ENCODE measurements around the gene NRXN2.

The NRXN2 gene

DNA sequence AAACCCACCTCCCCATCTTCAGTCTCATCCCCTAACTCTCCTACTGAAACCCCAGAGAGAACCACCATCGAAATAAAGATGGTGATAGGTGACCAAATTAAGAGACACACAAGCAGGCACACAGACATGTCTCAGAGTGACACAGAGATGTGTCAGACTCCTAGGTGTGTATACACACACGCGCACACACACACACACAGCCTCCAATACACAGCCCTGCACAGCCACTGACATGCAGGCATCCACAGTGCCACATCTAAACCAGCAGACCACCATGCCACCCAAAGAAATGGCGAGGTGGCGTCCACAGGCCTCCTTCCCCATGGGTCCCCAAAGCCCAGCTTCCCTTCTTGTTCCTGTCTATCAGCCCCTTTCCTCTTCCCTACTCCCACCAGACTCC, 27.4 kb downstream of the NRXN2 start:
- DNase-seq: no peak

DNA sequence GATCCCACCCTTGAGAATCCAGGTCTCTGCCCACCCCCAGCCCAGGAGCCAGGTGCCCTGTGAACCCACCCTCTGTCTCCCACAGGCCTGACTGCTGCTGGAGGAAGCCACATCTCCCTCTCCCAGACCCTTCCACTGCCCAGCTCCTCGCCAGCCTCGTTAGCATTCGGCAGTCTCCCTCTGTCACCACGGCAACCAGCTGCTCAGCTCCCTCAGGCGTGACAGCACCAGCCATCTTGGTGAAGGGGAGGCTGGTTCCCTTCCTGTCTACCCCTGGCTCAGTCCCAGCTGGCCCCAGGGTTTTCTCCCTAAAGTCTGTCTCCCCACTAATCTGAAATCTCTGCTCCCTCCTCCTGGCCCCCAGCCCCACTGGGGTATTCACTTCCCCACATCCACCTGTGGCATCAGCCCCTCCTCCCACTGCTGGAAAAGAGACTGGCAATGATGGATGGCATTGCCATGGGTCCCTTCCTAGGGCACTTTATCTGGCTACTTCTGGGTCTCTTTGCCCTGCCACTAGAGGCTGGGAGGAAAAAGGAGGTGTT, 28.1 kb downstream of the NRXN2 start:
- DNase-seq: peak; percentile 84

DNA sequence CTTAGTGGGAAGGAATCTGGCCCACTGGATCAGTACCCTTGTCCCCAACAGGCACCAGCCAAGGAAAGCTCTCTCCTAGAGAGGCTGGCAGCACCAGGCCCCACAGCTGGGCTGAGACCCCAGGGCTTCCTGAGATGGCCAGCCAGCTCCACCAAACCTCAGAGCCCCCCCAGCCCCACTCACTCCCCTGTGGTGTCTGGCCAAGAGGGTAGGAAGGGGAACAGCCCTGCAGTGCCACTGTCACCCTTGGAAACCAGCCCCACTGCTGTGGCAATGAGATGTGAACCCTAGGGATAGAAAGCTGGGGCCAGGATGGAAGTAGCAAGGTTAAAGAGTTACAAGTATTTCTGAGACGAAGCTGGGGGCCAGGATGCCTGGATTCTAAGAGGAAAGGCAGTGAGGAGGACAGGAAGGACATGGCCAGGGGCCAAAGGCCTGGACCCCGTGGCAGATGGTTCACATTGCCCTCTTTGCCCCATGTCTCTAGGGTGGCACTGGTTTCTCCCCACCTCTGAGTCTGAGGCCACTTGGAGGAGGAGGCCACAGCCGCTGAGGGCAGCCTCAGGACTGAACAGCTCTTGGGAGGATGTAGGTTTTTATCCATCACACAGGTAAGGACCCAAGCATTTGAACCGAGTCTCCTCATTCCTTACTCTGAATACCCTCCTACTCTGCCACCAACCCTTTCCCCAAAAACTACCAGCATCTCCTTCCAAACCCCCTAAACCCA, 28.8 kb downstream of the NRXN2 start:
- DNase-seq: no peak

DNA sequence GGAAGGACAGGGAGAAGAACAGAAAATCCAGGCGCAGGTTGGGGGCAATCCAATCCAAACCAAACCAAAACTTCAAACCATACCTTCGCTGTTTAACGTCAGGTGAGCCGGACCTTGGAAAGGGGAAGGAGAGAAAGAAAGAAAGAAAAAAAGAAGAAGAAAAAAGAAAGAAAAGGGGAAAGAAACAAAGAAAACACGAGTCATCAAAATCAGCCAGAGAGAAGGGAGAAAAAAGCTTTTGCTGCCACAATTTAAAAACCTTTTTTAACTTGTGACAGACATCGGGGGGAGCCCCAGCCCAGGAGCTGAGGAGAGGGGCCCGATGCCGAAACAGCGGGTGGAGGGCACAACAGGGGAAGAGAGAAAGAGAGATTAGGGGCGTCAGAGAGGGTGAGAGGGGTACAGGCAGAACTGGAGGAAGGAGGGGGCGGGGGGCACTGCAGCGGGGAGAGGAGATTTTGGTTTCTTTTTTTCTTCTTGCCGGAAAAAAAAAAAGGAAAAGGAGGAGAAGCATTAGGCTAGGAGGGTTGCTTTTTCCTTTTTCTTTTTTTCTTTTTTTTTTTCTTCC, 30.1 kb downstream of the NRXN2 start:
- DNase-seq: no peak

DNA sequence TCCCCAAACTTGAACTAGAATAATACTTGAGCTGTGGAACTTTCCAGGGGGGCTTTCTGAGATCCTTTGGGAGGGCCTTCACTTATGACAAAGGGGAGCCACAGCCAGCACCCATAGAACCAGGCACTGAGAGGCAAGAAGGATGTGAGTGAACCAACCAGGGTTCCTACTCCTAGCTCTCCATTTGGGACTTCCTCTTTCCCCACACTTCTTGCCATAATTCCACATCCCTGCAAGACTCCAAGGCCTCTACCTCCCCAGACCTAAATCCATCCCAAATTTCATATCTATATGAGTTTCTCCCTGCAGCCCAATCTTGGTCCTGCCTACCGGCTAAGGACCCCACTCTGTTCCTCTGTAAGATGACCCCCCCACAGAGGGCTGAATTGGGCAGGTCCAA, 31.5 kb downstream of the NRXN2 start:
- no peak for DNase-seq

DNA sequence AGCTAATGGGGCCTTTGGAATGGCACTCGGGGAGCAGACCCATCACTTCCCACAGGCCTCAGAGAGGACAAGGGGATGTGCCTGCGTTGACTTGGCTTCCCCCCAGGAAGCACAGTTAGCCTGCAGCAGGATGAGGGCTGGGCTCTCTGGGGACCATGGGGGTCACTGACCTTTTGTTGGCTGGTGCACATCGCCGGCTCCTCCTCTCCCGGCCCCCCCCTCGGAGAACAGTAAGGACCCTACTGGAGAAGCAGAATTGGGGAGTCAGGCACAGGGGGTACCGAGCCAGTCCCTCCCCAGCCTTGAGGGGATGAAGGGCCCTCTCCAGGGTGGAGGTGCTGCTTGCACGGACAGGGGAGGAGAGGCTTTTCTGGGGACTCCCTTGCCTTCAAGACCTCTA, 32.8 kb downstream of the NRXN2 start:
- no peak for DNase-seq

DNA sequence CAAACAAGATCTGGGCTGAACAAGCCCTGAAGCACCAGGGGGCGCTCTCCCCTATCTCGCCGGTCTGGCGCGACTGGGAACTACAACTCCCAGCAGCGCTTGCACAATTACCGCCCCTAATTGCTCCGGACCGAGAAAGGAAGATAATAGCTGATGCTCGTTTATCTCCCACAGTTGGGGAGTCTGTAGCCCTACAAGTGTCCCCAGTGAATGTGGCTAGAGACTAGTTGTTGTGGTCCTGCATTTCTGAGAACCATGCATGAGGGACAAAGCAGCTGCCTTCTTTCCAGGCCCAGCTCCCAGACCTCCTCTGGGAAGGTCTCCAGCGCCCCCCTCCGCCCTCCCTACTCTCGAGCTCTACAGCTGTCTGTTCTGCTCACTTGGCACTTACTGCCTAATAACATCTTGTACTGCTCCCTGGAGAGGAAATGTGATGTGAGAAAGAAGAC, 34.4 kb downstream of the NRXN2 start:
- DNase-seq: peak; percentile 81

DNA sequence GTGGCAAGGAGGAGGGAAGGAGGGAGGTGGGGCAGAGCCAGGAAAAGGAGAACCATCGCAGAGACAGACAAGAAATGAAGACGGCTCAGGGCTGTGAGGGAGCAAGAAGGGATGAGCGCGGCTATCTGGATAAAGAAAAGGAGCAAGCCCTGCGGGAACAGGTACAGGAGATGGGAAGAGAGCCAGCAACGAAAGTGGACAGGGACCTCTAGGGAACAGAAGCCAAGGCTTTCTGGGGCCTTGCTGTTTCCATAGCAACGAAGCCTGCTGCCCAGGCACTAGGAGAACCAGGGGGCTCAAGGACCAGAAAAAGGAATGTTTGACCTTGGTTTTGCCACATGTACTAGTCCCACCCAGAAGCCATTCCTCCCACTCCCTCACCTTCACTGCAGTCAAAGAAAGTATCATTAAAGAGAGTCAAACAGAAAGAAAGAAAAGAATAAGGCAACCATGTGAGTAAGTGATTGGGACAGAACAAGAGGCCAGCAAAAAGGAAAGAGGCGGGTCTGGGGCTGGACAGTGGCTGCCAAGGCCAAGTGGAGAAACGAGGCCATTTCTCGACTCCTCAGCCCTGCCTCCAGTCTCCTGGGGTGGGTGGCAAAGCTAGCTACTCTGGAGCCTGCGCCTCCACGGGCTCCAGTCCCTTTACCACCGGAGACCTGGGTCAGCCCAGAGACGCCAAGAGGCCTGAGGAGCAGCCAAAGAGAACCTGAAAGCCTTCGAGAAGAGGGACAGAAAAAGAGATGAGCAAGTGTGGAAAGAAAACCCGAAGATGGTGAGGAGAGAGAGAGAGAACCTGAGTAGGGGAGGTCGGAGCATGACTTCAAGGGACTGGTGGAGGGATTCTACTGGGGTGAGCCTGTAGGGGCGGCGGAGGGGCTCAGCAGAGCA, 35.1 kb downstream of the NRXN2 start:
- no peak for DNase-seq

DNA sequence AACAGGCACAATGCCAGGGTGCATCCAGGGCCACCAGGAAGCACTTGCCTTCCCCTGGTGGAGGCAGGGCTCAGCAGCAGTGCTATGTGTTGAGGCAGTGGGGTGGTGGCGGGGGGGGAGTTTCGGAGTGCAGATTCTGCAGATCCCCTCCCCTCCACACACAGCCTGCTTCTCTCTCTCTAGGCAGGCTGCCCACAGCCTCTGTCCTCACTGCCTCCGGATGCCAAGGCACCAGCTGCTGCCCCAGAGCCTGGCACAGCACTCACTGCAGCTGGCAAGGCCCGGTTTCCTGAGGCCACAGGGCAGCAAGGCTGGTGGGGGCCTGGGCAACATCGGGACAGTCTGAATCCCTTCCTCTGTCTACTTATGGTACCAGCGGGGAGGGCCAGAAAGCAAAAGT, 35.8 kb downstream of the NRXN2 start:
- DNase-seq: no peak

DNA sequence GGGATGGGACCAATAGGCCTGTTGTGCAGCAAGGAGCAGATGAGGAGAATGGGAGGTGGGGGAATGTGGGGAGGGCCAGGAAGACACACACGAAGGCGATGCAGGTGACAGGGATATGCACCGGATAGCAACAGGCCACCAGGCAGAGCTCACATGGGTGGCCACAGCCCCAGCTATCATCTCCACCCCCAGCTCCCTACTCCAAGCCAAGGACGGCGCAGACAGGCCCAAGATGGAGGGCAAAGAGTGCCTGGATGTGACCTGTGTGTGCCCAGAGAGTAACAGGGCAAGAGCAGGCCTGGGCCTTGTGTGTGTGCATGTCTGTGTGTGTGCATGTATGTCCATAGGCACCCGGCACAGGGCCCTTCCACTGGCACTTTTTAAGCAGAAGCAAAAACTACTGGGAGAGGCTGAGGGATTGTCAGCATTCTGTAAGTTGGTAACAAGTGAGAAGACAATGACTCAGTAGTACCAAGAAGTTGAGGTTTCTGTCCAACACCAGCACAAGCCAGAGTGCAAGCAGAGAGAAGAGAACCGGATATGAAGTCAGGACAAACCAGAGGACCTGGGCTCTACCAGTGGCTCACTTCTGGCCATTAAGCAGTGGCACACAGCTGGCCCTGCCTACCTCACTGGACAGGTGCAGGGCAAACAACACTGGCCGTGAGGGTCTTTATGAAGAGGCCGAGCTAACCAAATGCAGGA, 36.4 kb downstream of the NRXN2 start:
- DNase-seq: no peak

DNA sequence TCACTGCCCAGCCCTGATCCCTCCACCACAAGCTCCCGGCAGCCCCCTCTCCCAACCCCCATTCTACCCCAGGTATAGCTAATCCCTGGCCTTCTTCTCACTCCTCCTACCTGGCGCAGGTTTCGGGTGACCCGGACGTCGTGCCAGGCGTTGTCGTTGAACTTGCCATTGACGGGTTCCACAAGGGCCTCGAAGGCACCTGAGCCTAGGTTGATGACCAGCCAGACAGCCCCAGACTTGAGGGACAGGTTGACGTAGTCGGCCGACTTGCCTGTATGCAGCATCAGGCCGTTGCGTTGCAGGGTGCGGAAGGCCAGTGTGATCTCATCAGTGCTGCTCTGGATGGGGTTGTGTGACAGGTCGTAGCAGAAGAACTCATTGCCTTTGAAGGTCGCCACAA, 37.5 kb downstream of the NRXN2 start:
- no peak for DNase-seq

DNA sequence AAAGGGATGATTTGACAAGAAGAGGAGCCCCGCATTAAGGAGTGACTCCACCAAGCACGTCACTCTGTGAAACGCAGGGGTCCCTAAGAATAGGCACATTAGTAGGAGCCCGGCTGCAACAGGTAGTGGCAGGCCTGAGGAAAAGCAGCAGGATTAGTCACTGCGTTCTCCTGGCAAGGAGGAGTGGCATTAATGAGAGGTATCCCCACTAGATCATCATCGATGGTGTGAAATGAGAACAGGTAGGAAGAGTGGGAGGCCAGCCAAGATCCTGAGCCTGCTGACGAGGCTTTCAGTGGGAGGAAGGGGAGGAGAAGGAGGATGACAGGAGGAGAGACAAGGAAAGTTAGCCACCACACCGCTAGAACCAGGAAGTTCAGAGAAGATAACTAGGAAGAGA, 38.6 kb downstream of the NRXN2 start:
- no peak for DNase-seq

DNA sequence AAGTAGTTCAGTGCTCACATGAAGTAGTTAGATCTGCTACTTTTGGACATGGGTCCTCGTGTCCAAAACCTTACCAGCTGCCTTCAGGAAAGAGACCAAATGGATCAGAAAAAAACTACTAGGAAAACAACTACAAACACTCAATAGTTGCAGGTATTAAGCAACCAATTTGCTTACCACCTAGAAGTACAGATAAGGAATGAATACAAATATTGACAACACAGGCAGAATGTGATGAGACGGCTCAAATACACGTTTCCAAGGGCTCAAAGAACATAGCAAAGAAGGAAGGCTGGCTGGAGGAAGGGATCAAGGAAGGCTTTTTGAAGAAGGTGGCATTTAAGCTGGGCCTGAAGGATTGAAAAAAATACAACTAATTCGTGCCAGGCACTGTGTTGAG, 41.8 kb downstream of the NRXN2 start:
- no peak for DNase-seq

DNA sequence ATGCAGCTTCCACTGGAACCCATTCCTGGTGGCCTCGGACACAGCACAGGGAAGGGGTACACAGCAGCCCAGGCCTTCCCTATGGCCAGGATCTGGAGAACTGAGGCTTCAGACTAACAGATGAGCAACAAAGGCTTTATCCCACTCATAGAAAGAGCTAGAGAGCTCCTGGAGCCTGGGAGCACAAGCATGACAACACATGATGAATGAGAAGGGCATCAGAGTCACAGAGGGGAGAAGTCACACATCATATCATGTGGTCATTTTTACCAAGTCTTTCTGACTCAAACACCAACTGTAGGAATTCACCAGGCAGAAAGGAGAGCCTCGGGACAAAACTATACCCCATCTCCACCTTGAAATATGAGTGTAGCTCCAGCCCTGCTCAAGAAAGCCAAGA, 43.2 kb downstream of the NRXN2 start:
- no peak for DNase-seq

DNA sequence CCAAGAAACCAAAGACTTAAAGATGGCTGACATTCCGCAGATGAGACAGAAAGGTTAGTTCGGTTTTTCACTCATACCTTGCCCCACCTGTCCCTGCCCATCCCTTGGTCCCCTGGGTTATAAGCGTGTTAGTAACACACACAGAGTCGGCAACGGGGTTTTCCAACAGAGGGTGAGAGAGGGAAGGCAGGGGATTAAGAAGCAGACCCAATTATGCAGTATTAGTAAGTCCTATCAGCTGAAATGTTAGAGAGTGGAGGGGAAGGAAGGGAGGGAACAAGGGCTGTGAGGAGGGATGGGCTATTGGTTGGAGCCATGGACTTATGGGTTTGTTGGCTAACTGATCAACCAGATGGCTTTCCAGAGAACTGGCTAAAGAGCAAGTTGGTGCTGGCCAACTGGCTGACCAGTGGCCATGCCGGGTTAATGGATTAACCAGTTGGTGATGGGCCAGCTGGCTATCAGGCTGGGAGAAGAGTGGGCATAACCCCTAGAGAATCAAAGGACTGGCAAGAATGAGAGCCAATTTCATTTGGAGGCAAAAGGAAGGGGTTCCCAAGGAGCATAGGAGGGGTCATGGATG, 45.5 kb downstream of the NRXN2 start:
- no peak for DNase-seq

DNA sequence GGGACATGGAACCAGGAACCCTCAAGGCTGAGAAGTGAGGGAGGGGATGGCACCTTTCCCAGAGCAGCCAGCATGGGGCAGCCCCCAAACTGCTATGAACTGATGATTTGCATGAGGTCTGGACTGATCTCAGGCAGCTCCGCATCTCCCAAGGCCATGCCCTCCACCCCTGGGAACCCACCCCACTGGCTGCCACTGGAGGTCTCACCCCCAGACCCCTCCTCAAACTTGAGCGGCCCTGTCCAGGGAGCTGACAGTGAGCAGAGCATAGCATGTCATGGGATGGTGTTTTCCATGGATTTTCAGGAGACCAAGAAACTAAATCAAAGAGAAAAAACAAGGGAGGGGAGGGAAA, 46.8 kb downstream of the NRXN2 start:
- no peak for DNase-seq

DNA sequence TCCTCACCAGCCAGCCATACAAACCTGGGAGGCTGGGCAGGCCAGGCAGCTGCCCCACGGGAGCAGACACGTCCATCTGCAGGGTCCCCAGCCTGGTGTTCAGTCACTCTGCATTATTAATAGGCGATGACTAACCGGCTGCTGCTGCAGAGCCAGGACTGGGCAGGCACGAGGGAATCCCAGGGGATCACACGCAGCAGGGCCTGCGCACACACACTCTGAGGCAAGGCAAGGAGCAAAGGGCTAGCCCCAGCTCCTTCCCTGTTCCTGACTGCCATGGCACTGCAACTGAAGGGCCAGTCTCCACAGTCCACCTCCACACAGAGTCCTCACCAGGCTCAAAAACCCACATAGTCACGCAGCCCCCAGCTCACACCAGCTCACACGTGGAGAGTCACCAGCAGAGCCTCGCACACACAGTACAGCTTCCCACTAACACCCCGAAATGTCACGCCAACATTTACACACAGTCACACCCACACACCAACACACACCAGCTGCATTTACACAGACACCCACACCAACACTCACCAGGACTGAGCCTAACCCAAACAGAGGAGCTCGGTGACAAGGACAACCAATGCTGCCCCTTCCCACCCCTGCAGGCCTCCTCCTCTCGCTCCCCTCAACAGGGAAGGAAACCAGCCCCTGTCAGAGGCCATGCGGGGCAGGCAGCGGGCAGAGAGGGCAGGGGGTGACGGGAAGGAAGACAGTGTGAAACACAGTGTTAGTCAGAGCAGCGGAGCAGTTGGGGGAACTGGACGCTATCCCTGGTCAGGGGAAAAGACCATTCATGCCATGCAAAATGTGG, 47.3 kb downstream of the NRXN2 start:
- DNase-seq: peak; percentile 5

DNA sequence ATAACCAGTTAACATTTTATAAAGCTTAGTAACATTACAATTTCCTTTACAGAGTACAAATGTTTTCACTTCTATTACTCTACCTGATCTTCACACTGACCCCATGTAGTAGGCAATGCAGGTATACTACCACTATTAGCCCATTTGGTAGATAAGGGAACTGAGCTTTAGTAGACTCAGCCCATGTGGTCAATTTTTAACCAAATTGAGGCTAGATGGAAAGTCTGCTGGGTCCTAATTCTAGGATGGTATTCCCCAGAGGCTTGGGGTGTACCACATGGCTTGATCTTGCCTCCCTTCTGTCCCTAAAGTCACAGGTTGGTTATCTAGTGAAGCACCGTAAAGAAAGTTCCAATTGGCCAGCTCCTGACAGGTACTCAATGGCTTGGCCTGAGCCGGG, 48.2 kb downstream of the NRXN2 start:
- DNase-seq: no peak

DNA sequence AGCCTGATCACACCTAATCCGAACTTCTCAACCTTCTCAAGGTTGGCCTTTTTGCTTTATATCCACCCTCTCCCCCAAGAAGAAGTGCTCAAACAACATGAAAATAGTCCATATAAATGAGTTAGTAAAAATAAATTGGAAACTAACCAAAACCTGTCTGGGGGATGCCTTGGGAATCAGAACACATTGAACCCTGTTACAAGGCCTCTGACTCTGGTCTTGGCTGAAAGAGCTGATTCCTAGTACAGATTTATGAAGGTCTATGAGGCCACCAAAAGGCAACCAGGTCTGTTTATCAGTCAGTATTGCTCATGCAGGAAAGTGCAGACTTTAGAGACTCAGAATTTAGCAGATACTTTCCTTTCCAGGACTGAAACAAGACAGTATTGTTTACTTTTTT, 49.7 kb downstream of the NRXN2 start:
- DNase-seq: no peak

DNA sequence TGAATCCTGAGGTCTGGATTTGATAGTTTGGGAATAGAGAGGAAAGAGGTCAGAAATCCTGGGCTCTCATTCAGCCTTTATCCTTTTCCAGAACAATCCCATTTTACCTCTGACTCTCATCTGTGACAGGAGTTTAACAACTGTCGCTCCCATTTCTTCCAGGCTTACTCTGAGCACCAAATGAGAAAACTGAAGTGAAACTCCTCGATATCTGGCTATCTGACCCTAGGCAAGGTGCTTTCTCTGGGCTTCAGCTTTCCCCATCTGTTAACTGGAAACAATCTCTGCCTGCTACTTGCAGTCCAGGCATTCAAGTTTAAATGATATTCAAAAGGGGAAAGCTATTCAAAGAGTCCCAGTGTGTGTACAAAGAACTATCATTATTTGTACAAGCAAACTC, 50.1 kb downstream of the NRXN2 start:
- DNase-seq: no peak

DNA sequence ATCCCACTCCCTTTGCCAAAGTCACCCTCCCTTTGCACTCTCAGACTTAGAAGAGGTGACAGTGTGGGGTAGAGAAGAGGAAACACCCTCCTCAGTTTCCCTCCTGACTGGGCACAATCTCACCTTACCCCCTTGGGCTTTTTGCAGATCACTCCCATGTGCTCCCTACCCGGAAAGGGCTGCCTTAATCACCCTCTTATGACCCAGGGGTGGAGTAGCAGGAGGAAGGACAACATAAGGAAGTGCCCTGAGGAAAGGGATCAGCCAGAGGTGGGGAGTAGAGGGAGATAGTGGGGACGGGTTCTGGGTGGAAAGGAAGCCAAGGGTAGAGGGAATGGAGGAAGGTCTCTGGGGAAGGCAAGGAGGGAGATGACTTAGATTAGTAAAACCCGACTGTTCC, 52.0 kb downstream of the NRXN2 start:
- no peak for DNase-seq
